ENCODE results near the gene PRSS38.

- no peak for TF ChIP-seq SIX5 (IDR thresholded peaks at IDR 0.05; ENCODE audit: low read depth, low read length, severe bottlenecking)
- no peak for TF ChIP-seq LARP7 (IDR thresholded peaks at IDR 0.05)
- no peak for TF ChIP-seq CTCF (IDR thresholded peaks at IDR 0.05 in 2 of 3, conservative IDR thresholded peaks at IDR 0.05 in 1 of 3; ENCODE audit: control insufficient read depth in 2 of 3, extremely low read depth in 1 of 3, insufficient read depth in 1 of 3, low read depth in 3 of 3, low read length in 3 of 3)
- no peak for TF ChIP-seq ATF2 (IDR thresholded peaks at IDR 0.05; ENCODE audit: low read length)
- TF ChIP-seq EP300 (IDR thresholded peaks at IDR 0.05; ENCODE audit: borderline replicate concordance in 1 of 2, control insufficient read depth in 1 of 2, low read depth in 2 of 2, low read length in 2 of 2) = no peak
- no peak for TF ChIP-seq POLR2A (IDR thresholded peaks at IDR 0.05; ENCODE audit: low read depth, low read length)
- no peak for TF ChIP-seq EZH2 (IDR thresholded peaks at IDR 0.05; ENCODE audit: borderline replicate concordance, control insufficient read depth, low read depth, low read length)
- no peak for TF ChIP-seq PKNOX1 (IDR thresholded peaks at IDR 0.05)
- no peak for TF ChIP-seq JUND (IDR thresholded peaks at IDR 0.05; ENCODE audit: low read depth, low read length)
- TF ChIP-seq POLR2AphosphoS5 (IDR thresholded peaks at IDR 0.05; ENCODE audit: low read length) = no peak
- TF ChIP-seq SREBF2 (IDR thresholded peaks at IDR 0.05; ENCODE audit: low read length) = no peak
- no peak for TF ChIP-seq HDAC6 (IDR thresholded peaks at IDR 0.05; ENCODE audit: unreplicated experiment)
These were observed 40.4 kb upstream of the PRSS38 start for GRCh38 chr1:227774821-227775661.

Measured in GM12878 (cell line).